Endothelial cell of umbilical vein (primary cell): ENCODE results near the gene CHURC1.

ENCODE experiments used
- CTCF ChIP-seq, 2 donors: IDR thresholded peaks; 1 replicate in 1 of 2; 2 replicates in 1 of 2; pipeline ENCODE4 v1.5.1; 2011; ENCODE audit warnings: low read length in 2 of 2, mild to moderate bottlenecking in 2 of 2, moderate library complexity in 2 of 2, control low read depth in 1 of 2, inconsistent platforms in 1 of 2, low read depth in 1 of 2; ENCODE audit not compliant: insufficient read depth in 1 of 2; ENCODE audit errors: extremely low read depth in 1 of 2
- JUN ChIP-seq: IDR thresholded peaks from 2 replicates; pipeline ENCODE4 v1.6.1; 2011; ENCODE audit warnings: borderline replicate concordance, low read depth; ENCODE audit not compliant: insufficient read length, insufficient read depth
- POLR2AphosphoS5 ChIP-seq: IDR thresholded peaks from 2 replicates; pipeline ENCODE4 v1.6.1; 2012; ENCODE audit warnings: low read depth, mild to moderate bottlenecking, control low read depth, low read length, moderate library complexity; ENCODE audit not compliant: insufficient read depth

- TF ChIP-seq CTCF (IDR thresholded peaks at IDR 0.05; ENCODE audit: extremely low read depth in 1 of 2, insufficient read depth in 1 of 2, low read depth in 1 of 2, low read length in 2 of 2) (no peak), POLR2AphosphoS5 (no peak), JUN (no peak)
Measured at GRCh38 chr14:64947710-64948611, 33.7 kb downstream of the CHURC1 start.
